GM12874 (cell line): Measurements from ENCODE around the gene RBM4B.

Source experiments
- TF ChIP-seq, protein P1 (sequence below): IDR thresholded peaks from 2 replicates; pipeline ENCODE4 v1.5.1; 2011; ENCODE audit warnings: low read depth, mild to moderate bottlenecking, control low read depth, low read length, moderate library complexity; ENCODE audit not compliant: insufficient read depth

Gene RBM4B

DNA sequence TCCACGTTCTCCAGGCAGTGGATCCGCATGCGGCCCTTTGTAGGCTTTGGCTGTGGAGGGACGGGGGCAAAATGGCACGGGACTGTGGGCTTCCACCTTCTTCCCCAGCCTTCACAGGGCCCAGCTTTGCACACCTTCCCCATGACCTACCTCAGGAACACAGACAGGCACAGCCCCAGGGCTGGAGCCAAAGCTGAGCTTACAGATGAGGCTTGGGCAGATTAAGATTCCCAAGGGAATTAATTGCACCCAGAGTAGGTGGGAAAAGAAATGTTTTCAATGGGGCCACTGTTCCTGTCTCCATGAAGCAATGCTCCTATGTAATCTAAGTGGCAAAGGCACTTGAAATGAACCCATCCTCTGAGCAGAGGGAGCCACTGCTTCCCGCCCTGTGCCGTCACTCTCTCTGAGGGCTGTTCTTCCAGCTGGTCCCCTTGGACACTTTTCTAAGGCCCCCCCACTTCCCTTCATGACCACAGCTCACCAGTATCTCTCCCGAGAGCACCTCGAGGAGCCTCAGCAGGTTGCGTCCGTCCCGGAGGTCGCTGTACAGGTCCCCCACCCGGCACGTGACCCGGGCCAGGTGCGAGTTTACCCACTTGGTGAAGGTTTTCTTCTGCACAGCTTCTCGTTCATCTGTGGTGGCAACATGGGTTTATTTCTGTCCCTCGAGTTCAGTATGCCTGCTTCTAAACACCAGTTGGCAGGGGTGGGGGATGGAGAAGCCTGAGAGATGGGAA is 37.8 kb upstream of the RBM4B start:
- TF ChIP-seq, protein P1, sequence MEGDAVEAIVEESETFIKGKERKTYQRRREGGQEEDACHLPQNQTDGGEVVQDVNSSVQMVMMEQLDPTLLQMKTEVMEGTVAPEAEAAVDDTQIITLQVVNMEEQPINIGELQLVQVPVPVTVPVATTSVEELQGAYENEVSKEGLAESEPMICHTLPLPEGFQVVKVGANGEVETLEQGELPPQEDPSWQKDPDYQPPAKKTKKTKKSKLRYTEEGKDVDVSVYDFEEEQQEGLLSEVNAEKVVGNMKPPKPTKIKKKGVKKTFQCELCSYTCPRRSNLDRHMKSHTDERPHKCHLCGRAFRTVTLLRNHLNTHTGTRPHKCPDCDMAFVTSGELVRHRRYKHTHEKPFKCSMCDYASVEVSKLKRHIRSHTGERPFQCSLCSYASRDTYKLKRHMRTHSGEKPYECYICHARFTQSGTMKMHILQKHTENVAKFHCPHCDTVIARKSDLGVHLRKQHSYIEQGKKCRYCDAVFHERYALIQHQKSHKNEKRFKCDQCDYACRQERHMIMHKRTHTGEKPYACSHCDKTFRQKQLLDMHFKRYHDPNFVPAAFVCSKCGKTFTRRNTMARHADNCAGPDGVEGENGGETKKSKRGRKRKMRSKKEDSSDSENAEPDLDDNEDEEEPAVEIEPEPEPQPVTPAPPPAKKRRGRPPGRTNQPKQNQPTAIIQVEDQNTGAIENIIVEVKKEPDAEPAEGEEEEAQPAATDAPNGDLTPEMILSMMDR = no peak

DNA sequence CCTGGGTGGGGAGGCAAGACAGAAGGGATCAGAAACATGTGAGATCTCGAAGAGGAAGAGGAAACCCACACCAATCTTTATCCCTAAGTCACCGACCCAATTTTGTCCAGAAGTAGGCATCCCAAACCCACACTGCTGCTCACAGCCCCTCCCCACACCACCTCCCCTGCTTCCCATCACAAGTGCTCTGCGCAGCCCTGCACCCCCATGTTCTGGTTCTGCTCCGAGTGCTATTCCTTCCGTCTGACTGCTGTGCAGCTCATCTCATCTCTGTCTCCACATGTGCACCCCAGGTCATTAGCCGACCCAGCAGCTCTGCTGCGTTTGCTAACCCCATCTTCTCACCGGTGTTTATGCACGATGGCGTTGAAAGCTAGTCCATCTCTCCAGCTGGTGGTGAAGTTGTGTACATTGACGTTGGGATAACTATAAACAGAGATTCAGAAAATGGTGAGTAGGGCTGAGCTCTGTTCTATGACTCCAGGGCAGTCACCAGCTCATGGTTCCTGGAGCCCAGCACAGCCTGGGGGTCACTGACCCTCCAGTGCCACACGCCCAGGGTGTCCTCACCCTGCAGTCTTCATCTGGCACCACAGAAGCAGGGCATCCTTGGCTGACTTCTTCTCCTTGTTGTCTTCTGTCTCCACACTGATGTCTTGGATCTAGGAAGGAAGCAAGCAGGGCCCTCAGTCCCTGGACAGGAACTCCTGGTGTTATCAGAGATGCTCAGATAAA is 36.2 kb upstream of the RBM4B start:
- TF ChIP-seq, protein P1 = no peak

DNA sequence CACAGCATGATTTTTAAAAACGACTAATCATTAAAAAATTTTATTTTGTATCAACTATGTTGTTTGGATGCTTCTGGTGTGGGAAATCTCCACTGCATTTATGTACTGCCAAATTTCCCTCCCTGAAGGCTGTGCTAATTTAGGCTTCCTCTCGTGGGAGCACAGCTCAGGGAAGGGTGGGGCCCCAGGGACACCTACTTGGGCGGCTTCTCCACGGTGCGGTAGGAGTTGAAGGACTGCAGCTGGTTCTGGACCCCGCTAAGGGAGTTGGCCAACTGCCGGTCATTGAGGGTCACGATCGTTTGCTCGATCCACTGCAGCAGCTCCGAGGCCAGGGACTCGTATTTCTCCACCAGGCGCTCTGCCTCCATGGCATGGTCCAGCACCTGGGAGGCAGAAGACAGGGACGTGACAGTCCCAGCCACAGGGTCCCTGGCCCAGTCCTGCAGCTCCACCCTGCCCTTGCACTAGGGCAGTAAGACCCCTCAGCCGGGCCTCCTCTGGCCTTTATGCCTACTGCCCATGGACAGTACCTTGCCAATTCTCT is 32.8 kb upstream of the RBM4B start:
- TF ChIP-seq, protein P1 = no peak

DNA sequence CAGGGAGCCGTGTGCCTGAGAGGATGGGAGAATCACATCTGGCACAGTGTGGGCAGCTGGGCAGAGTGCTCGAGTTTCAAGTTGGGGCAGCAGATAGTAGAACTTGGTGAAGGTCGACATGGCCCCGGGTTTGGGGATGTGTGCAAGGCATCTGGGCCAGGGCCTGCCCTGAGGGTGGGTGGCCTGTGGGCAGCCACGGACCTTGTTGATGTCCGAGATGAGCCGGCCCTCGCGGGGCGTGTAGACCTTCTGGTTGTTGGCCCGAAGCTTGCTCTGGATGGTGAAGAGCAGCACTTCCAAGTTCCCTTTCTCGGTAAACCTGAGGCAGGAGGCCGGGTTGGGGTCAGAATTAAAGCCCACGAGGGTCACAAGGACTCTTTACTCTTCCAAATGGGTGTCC is 31.0 kb upstream of the RBM4B start:
- TF ChIP-seq, protein P1 = no peak

DNA sequence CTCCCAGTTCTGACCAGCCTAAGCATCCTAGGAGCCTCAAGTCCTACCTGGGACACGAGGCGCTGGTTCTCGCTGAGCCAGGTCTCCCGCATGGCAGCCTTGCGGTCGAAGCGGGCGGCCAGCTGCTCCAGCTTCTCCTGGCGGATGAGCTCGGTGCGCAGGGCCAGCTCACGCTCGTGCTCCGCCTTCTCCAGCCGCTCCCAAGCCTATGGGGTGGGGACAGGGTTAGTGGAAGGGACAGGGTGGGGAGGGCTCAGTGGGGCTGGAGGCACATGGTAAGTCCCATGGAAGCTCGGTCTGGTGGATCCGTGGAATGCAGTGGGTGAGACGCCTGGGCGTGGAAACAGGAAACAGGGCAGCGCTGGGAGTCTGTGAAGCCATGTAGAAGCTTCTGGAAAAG is 30.4 kb upstream of the RBM4B start:
- TF ChIP-seq, protein P1 = no peak

DNA sequence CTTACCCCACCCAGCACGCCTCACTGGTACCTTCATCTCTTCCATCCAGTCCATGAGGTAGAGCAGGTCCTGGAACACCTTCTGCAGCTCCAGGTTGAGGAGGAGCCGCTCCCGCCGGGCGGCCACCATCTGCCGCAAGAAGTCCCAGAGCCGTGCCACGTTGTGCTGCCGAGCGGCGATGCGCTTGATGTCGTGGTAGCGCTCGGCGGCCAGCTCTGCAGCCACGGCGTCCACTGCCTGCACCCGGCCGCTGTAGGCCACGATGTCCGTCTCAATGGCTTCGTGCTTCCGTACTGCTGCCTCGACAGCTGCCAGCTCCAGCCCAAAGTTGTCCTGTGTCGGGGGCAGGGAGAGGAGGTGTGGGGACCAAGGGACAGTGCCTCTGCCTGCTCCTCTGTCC is 29.8 kb upstream of the RBM4B start:
- TF ChIP-seq, protein P1 = no peak

DNA sequence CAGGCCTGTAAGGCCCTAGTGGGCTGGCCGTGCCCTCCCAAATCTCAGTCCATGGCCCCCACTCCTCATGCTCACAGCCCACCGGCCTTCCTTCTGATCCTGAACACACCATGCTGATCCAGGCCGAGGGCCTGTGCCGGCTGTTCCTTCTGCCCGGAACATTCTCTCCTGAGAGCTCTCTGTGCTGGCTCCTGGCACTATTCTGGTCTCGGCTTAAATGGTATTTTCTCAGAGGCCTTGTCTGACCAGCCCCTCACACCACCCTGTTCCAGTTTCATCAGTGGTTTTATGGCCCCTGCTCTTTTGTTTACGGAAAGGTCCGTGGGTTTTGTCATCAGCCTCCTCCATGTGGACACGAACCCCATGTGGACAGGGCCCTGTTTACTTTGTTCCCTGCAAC is 29.3 kb upstream of the RBM4B start:
- TF ChIP-seq, protein P1 = no peak
